HG03280 (cell line): ENCODE data around the gene HOXA13.

ENCODE experiments used
- ATAC-seq: cut with Tn5 transposase; IDR thresholded peaks from one replicate; pipeline ENCODE4 v1.9.1; 2021; ENCODE audit warnings: mild to moderate bottlenecking, moderate library complexity; ENCODE audit not compliant: unreplicated experiment

The HOXA13 gene

DNA sequence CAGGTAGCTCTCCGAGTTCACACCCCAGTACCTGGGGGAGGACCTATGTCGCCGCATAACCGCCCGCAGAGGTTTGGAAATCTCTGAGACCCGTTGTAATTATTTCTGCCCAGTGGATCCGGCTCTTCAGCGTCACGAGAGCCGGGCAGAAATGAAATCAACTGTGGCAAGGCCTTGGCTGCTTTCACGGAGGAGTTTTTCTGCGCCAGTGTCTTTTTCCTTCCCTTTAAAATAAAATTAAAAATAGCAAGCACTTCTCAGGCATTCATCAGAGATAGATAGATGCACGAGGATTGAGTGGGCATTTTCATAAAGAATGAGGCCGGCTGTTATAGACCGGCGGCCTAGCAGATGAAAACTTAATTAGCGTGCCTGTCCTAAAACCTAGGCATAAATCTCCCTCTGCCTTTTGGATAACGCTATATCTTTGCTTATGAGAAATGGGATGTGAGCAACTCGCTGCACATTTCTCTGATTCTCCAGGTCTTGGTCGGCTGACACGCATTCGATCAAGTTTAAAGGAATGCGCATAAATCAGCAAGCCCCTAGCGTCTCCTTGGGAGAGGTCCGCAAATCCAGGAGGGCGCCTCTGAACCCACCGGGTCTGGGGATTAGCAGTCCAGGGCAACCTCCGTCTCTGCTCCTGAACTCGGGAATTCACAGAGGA, 6.4 kb downstream of the HOXA13 start:
- no peak for ATAC-seq

DNA sequence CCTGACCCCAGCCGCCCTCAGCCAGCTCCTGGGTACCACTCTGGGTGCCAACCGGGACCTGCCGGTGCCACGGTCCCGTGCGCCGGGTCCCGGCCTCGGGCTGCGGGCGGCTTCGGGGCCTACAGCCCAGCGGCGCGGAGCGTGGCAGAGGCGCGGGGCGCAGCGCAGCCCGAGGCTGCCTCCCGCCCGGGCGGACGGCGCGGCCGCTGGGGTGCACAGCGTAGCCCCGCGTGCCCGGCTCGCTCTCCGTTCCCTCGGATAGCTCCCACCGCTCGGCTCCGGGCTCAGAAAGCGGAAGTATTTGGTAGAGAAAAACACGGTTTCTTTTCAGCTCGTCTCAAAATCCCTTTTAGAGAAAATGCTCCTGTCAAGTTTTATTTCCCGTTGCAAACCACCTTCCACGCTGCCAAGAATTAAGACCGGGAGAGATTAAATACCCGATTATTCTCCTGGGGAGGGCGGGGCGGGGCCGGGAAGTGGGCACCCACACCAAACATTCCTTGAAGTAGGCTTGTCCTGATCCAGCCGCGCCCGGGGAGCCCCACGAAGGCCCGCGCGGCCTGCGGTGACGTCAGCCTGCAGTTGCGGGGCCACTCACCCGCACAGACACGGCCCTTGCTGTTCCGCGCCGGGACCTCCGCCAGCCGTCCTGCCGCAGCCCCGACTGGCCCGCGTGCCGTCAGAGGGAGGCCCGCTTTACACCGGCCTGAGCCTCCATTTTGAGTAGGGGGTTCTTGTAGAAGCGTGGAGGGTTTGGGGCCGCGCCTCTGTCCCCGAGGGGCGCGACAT, 7.2 kb downstream of the HOXA13 start:
- ATAC-seq: no peak

DNA sequence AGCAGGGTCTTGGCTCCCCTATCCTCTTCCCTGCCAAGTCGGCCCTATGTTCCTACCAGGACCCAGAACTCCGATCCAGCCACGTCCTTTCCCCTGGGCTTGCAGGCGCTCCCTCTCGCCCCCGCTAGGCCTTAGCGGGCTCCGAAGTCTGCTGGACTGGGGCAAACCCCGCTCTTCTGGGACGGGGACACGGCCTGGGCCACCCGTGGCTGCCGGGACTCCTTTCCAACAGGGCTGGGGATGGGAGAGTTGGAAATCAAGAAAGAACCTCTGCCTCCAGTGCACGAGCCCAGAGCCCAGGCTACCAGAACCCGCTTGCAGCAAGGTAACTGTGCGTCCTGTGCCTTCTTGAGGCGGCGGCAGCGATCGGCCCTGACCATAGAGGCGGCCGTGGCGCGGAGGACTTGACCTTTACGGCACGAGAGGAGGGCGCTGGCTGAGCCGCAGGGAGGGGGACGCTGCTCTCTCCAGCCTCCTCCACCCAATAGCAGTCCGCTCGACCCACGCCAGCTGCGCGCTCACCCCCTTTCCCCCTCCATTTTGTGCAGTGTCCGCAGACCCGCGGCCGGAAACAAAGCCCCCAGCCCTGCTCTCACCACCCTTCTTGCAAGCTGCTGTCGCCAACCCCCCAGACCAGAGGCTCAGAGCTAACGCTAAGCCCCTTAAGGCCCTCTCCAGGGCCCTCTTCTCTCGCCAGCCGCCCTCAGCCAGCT, 7.9 kb downstream of the HOXA13 start:
- ATAC-seq: no peak

DNA sequence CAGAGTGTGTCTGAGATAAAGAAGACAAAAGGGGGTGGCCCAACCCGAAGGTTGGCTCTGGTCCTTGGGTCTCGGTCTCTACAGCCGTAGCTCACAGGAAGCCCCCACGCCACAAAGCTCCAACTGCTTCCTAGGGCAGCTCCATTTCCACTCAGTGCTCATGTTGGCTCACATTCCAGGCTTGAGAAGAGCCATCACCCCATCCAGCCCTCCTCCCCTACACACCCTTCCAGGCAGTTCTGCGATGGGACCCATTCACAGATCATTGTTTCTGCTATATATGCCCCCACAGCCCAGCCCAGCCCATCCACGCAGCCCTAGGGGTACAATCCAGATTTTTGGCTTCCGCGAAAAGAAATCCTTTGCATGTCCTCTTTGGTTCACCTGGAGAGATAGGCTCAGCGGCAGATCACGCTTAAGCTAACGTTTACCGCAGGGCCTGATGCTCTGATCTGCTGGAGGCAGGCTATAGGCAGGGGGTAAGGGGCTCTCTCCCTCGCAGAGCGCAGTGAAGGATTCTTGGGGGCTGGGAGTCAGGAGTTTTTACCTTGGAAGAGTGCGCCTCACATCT, 8.6 kb downstream of the HOXA13 start:
- ATAC-seq: no peak

DNA sequence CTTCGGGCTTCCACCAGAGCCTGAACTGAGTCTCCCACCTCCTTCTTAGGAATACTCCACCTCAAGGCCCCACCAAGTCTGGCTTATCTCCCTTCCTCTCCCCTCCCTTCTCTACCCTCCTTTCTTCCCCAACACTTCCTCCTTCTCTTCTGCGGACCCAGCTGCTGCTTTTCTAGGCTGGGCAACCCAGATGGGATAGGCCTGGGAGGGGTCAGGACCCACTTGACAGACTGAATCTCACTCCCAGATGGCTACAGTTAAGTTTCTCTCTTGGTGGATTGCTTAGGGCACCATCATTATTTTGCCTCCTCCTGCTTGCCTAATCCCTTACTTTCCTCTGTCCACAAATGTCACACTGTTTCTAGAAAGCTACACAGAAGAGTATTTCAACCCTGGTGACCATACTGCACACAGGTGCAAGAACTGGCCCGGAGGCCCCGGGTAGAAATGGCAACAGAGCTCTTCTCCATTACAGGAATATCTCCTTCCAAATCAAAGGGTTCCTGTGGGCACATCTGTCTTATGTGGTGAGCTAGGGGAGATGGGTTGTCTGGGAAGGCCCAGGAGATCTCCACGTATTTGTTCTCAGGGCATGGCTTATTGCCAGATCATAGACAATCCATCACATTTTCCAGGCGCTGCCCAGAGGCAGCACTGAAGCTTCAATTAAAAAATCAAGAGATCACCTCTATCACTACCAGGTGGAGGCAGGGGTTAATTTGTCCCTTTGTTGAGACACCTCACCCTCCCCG, 9.7 kb downstream of the HOXA13 start:
- no peak for ATAC-seq

DNA sequence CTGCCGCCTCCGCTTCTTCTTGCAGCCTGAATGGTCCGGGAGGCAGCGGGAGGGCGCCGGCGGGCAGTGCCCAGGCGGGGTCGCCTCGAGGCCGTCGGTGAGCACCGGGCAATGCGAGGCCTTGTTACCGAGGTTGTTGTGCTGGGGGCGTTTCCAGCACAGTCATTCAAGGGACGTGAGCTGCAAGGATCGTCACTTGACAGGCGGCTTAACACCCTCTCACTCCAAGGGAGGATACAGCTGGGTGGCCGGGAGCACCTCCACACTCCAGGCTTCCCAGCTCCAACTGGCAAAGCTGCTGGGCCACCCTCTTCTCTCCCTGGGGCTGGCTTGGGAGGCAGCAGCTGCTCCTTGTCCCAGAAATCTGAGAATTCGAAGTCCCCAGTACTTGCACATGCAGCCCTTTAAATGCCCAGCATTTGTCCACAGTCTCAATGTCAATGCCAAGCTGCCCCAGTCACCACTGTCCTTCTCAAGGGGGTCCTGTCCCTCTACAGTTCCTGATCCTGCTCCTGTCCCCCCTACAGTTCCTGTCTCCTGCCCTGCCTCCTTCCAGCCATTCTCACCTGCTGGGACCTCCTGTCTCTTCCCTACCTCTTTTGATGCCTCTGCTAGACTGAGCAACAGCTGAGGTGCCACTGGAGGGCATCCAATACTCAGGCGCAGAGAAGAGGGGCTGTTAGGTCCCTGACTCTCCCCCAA, 10.4 kb downstream of the HOXA13 start:
- ATAC-seq: no peak

DNA sequence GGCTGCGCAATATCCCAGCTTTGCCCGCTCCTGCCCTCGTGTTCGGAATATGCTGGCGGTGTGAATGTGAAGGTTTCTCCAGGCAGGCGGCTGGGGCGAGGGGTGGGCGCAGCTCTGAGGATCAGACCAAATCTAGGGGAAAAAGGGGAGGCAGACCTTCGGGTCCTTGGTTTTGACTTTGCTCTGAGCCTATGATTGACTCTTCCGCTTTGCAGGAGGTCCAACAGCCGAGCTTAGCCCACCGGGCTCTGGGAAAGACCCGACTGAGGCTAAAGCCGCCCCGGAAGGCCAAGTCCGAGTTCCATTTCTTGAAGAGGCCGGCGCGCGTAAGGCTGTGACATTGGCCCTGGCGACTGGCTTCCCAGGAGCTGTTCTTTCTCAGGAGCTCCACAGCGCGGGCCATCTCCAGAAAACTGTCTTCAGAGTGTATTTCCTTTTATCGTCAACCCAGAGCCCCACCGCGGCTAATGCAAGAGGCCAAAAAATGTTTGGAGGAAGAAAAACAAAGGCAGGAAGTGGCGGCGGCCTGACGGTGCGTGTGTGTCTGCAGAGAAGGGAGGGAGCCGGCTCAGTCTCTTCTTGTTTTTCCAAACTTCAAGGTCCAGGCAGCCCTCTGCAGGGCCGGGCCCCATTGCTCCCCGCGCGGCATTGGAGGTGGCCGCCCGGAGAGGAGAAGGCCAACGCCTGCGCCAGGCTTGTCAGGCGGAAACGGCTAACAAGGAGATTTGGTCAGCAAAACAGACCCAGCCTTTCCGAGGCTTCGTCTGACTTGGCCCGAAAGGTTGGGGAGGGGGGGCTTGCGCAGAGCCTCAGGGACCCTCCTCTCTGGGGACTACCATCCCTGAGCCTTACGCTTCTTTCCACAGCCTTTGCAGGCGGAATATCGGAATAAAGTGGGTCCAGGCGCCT, 11.3 kb downstream of the HOXA13 start:
- ATAC-seq: no peak

DNA sequence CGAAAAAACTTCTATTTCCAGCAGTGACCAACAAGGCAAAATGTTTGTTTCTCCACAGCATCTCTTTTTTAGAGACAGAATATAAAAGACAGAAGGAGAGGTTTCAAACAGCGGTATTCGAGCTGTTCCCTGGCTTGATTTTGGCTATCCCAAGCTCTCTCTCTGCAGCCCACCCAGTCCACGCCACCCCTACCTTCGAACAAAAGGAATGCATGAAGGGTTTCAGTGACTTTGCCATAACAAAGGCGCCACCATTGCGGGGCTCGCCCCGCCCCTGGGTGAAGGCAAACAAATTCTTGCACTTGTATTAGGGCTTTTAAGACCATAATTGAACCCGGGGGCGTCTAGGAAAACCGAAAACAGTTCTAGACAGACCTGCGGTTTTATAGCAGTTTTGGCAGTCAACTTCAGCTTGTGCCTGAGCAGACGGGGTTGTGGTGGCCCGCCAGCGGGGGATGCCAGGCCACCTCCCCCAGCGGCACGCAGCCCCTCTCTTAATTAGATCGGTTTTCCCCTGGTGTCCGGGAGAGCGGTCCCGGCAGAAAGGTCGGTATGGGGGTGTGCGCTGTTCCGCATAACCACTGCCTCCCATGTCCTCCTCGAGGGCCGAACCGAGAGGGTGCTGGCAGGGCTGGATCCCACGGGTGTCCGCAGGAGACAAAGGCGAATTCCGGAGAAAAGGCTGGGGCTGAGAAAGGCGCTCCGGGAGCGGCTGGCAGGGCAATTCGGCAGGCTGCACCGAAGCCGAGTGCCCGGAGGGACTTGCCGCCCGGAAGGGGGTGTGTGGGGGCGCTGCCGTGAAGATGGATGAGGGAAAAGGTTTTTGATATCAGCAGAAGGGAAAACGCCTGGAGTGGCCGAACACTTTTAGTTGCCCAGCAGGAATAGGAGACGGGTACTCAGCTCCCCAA, 12.2 kb downstream of the HOXA13 start:
- no peak for ATAC-seq

DNA sequence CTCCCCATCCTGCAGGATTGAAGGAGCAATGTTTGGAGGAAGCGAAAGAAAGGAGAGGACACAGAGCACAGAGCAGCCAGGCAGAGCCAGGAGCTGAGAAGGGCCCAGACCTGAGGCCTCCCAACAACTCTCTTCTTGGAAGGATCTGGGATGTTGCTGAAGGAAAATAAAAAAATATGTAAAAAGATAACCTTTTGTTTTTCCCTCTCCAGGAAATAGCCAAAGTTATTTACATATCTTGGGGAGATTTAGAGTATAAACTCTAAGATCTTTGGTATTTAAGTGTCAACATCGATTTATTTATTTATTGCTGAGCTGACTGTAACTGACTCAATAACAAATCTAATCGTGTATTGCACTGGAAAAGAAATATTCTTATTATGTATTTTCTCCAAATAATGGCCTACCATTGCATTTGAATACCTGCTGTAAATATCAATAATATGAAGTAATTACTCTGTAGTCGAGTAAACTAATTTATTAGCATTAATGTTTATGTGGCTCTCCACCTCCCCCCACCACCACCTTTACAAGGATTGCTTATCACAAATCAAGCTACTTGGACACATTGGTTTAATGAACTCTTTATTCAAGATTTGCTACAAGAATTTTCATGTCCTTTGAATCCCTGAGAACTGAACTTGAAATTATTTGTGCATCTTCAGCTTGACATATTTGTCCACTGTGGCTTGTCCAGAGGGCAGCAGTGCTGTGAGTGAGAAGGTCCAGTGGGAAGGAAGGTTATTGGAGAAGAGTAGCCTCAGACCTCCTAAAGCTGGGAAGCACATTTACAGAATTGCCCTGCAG, 13.0 kb downstream of the HOXA13 start:
- no peak for ATAC-seq

DNA sequence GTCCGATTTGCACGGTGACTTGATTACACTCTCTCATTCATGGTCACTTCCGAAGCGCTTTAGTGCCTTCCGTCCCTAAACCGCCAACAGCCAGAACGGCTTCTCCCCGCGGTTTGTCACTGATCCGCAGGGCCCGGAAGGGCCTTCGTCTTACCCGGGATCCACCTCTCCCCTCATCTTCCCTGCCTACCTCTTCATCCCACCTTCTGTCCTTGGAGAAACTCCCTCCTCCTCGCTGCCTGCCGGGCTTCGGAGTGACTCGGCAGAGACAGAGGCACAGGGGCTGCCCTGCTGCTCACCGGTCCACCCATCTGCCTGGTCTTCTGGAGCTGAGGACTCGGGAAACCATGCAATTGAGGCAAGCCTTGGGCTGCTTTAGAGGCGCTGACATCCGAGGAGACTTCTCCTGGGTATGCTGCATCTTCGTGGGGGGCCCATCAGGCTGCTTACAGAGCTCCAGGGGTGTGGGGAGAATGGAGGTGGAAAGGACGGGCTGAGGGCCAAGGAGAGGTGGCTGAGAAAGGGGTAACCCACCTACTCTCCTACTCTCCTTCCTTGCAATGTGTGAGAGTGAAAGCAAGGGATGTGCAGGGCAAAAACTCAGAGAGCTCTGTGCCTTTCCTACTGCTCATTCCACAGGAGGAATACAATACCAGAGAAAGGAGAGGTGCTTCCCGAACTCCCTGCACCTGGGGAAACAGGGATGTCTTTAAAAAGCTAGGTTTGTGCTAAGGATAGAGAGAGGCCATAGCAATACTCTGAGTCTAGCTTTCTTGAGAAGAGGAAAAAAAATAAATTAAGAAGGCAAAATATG, 13.8 kb downstream of the HOXA13 start:
- no peak for ATAC-seq

DNA sequence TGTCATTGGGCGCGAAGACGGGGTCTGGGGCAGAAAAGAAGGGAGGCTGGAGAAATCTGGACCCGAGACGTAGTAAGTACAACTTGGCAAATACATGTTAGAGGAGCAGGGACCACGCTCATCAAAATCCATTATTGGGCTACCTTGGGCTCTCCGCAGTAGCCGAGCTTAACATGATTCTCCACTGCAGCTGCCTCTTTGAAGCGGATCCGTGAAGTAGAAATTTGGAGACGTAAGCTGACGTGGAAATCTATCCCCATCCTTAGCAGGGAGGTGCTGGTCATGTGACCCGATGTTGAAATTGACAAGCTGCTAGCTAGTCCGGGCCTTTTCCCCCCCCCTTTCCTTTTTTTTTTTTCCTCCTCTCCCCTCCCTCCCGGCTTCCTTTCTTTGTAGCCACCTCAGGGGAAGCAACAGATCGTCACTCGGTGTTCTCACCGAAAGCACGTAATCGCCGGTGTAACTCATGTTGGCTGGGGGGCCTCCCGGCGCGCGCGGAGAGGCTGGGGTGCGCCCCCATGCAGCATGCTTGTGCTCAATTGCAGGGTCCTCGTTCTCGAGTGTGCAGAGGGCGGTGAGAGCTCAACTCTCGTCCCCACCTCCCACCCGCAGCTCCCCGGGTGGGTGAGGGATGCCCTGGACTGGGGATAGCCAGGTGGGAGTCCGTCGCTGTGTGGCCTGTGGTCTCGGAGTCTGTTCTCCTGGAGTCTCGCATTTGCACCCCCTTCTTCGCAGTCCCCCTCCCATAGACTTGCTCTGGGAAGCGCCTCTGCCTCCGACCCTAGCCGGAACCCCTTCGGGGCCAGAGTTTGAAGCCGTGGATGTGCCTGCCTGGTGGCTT, 14.7 kb downstream of the HOXA13 start, which contains the start of gene HOXA11:
Gene HOXA11 (minus strand): TSS at position 220 of the 841 bp plus-strand sequence. CDS start 88 bp downstream, at position 132.
- no peak for ATAC-seq

DNA sequence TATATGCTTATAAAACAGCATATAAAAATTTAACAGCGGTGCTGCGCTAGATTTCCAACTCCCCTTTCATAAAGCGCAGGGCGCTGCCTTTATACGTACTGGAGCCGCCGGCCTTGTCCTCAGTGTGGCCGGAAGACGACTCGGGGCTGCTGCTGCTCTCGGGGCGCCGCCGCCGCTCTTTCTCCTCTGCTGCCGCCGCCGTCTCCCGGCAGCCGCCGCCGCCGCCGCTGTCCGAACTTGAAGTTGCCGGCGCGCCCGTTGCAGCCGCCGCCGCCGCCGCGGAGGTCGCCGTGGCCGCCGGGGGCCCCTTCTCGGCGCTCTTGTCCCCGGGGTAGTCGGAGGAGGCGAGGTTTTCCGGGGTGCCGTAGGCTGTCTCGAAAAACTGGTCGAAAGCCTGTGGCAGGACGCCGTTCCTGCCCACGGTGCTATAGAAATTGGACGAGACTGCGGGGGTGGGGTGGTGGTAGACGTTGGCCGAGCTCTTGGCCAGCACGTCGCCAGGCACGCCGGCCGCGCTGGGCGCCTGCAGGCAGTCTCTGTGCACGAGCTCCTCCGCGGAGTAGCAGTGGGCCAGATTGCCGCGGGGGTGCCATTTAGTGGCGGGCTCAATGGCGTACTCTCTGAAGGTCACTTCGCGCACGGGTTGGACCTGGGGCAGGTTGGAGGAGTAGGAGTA, 15.4 kb downstream of the HOXA13 start:
- ATAC-seq: no peak

DNA sequence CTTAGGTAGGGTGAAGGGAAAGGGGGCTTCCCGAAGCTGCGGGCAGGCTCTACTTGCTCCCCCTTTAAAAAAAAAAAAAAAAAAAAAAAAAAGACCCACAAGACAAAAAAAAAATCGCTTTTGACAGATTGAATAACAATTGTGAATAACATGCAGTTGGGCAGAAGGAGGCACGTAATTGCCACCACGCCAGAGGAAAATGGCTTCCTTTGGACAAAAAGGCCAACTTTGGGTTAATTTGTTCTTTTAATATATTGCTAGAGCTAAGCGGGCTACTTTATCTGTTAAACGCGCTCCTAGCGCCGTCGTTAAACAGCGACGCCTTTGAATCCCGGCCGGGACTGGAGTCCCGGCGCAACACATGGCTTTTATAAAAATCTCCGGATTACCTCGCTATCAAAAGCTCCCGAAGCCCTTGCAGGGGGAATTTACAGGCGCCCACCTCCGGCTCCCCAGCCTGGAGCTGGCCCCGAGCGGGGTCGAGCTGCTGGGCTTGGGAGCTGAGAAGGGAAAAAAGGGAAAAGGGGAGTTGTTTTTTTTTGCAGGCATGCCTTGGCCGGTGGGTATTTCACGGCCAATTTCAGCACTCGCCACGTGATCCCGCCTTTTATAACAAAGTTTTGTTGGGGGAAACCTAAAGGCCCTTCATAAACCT, 16.1 kb downstream of the HOXA13 start:
- no peak for ATAC-seq
